WERI-Rb-1 (cell line): Measurements from ENCODE around the gene HPGDS.

Experiments used
- DNase-seq: peaks from one replicate; pipeline ENCODE4 v3.0.0-alpha.2; 2020
- H3K27ac ChIP-seq: fragments of 250-450 bp; sonication (Bioruptor Pico); 2 replicates; pipeline ENCODE4 v1.5.1; 2020; ENCODE audit warnings: mild to moderate bottlenecking, moderate library complexity
- H3K27me3 ChIP-seq: fragments of 250-450 bp; sonication (Bioruptor Pico); 2 replicates; pipeline ENCODE4 v1.5.1; 2021; ENCODE audit warnings: mild to moderate bottlenecking, low read depth, moderate library complexity; ENCODE audit not compliant: insufficient read depth, severe bottlenecking
- H3K36me3 ChIP-seq: fragments of 250-450 bp; sonication (Bioruptor Pico); 2 replicates; pipeline ENCODE4 v1.5.1; 2020; ENCODE audit warnings: mild to moderate bottlenecking, moderate library complexity
- H3K4me3 ChIP-seq: 2 replicates; pipeline ENCODE4 v1.5.1; 2011; ENCODE audit warnings: low read depth, mild to moderate bottlenecking, control low read depth, low read length
- H3K9me3 ChIP-seq: fragments of 250-450 bp; sonication (Bioruptor Pico); 2 replicates; pipeline ENCODE4 v1.5.1; 2021; ENCODE audit warnings: mild to moderate bottlenecking, moderate library complexity; ENCODE audit not compliant: severe bottlenecking
- CTCF ChIP-seq: IDR thresholded peaks from 2 replicates; pipeline ENCODE4 v1.5.1; 2011; ENCODE audit warnings: low read depth, mild to moderate bottlenecking, control low read depth, inconsistent platforms, low read length

HPGDS gene

GRCh38 chr4:94290245-94290644, 52.4 kb downstream of the HPGDS start:
- Histone ChIP-seq H3K27ac (no peak overlapping the region), H3K36me3 (peaks cover 25% of the 10 kb centered on the region), H3K9me3 (no peaks in the 10 kb centered on the region), H3K27me3 (no peaks in the 10 kb centered on the region), H3K4me3 (no peak overlapping the region)
- TF ChIP-seq CTCF, result no peak
- no peak for DNase-seq

GRCh38 chr4:94285666-94286065, 57.0 kb downstream of the HPGDS start:
- no peak for DNase-seq

DNA sequence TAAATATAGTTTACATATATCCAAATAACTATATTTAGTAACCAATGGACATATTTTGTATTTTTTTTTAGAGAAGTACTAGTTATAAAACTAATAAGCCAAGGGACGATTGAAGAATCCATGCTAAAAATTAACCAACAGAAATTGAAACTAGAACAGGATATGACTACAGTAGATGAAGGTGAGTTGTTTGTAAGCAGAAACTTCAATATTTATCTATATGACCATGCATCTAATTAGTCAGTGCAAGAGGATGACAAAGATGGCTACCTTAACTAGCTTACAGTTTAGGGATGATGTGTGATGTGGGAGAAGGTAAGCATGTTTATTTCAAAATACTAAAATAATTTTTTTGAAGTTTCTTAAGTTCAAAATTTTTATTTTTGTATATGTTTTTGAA, 57.7 kb downstream of the HPGDS start:
- H3K27ac ChIP-seq, result no peak overlapping the region
- TF ChIP-seq CTCF, result no peak
- no peaks in the 10 kb centered on the region for H3K27me3 ChIP-seq
- H3K36me3 ChIP-seq, result peaks cover 64% of the 10 kb centered on the region
- DNase-seq, result no peak
- no peak overlapping the region for H3K4me3 ChIP-seq
- H3K9me3 ChIP-seq, result no peaks in the 10 kb centered on the region

More at GRCh38 chr4:94285666-94286065, 57.0 kb downstream of the HPGDS start:
- peaks cover 57% of the 10 kb centered on the region for H3K36me3 ChIP-seq
- no peaks in the 10 kb centered on the region for H3K27me3 ChIP-seq
- no peaks in the 10 kb centered on the region for H3K9me3 ChIP-seq
- no peak for TF ChIP-seq CTCF
- H3K4me3 ChIP-seq, result no peak overlapping the region
- no peak overlapping the region for H3K27ac ChIP-seq

GRCh38 chr4:94278781-94279180, 63.9 kb downstream of the HPGDS start:
- Histone ChIP-seq H3K4me3 (no peak overlapping the region), H3K27ac (no peak overlapping the region), H3K9me3 (no peaks in the 10 kb centered on the region), H3K27me3 (no peaks in the 10 kb centered on the region), H3K36me3 (peaks cover 87% of the 10 kb centered on the region)
- TF ChIP-seq CTCF, result no peak
- no peak for DNase-seq

DNA sequence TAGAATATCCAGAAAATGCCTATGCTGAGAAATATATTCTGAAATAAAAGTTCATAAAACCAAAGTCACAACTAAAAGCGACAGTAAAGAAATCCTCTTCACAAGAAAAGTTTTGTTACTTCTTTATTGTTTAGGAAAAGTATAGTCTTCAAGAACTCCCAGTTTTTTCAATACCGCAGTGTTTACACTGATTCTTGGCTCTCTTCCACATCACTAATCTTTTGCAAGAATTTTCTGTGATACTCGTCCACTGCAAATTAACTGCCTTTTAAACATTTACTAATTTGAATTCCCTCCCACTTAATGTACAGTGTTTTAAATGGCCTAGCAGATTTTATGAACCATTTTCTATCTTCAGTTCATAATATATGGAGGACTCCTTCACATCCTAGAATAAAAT, 65.1 kb downstream of the HPGDS start:
- Histone ChIP-seq H3K36me3 (peaks cover 87% of the 10 kb centered on the region), H3K4me3 (no peak overlapping the region), H3K9me3 (no peaks in the 10 kb centered on the region), H3K27me3 (no peaks in the 10 kb centered on the region), H3K27ac (no peak overlapping the region)
- DNase-seq, result no peak
- TF ChIP-seq CTCF, result no peak

- H3K27ac ChIP-seq, result no peak overlapping the region
- H3K4me3 ChIP-seq, result no peak overlapping the region
- H3K36me3 ChIP-seq, result peaks cover 90% of the 10 kb centered on the region
- no peaks in the 10 kb centered on the region for H3K9me3 ChIP-seq
- no peak for DNase-seq
- H3K27me3 ChIP-seq, result no peaks in the 10 kb centered on the region
- no peak for TF ChIP-seq CTCF
Measured at GRCh38 chr4:94276204-94276603, 66.4 kb downstream of the HPGDS start.
